Endodermal cell (in vitro differentiated cells): ENCODE data around the gene RPS15. TPM values are rescaled to one million over a fixed set of nuclear protein-coding genes. Genes with fewer than 3 reads are reported as not detected.
"Not testable (repeated sequence)": the region's sequence is repeated elsewhere in the genome, so short reads cannot be mapped to it uniquely, and the experiment has no call there.

Source experiments
- DNase-seq: peaks from one replicate; pipeline ENCODE4 v3.0.0-alpha.2; 2017
- H3K27ac ChIP-seq: 2 replicates; pipeline ENCODE4 v1.5.1; 2013; ENCODE audit warnings: mild to moderate bottlenecking, low read depth, low read length, moderate library complexity
- H3K27me3 ChIP-seq: 2 replicates; pipeline ENCODE4 v1.6.1; 2013; ENCODE audit warnings: mild to moderate bottlenecking, low read length, moderate library complexity; ENCODE audit not compliant: insufficient read depth, control insufficient read depth, poor library complexity, severe bottlenecking
- H3K36me3 ChIP-seq: 2 replicates; pipeline ENCODE4 v1.7.0; 2013; ENCODE audit warnings: mild to moderate bottlenecking, low read length, moderate library complexity; ENCODE audit not compliant: control insufficient read depth, insufficient read depth
- H3K4me1 ChIP-seq: one replicate; pipeline ENCODE4 v1.7.0; 2013; ENCODE audit warnings: low read length; ENCODE audit not compliant: control insufficient read depth, insufficient read depth
- H3K4me3 ChIP-seq: 2 replicates; pipeline ENCODE4 v1.5.1; 2013; ENCODE audit warnings: mild to moderate bottlenecking, low read length, moderate library complexity
- H3K9ac ChIP-seq: 2 replicates; pipeline ENCODE4 v1.6.1; 2013; ENCODE audit warnings: mild to moderate bottlenecking, low read length, moderate library complexity; ENCODE audit not compliant: poor library complexity, severe bottlenecking; ENCODE audit errors: extremely low read depth
- H3K9me3 ChIP-seq: 2 replicates; pipeline ENCODE4 v1.6.1; 2013; ENCODE audit warnings: mild to moderate bottlenecking, low read length, moderate library complexity; ENCODE audit not compliant: control insufficient read depth
- H3K27ac Mint-ChIP-seq: 2 replicates; pipeline ENCODE4 v1.8.0; 2020; ENCODE audit warnings: mixed read lengths
- H3K27me3 Mint-ChIP-seq: 2 replicates; pipeline ENCODE4 v1.8.0; 2021; ENCODE audit warnings: mild to moderate bottlenecking, mixed read lengths; ENCODE audit not compliant: insufficient read depth
- H3K36me3 Mint-ChIP-seq: 2 replicates; pipeline ENCODE4 v1.8.0; 2020; ENCODE audit warnings: low read depth, mixed read lengths
- H3K4me1 Mint-ChIP-seq: 2 replicates; pipeline ENCODE4 v1.8.0; 2020; ENCODE audit warnings: mixed read lengths
- H3K4me3 Mint-ChIP-seq: 2 replicates; pipeline ENCODE4 v1.8.0; 2020; ENCODE audit warnings: mild to moderate bottlenecking, moderate library complexity, mixed read lengths
- H3K9me3 Mint-ChIP-seq: 2 replicates; pipeline ENCODE4 v1.8.0; 2020; ENCODE audit warnings: mild to moderate bottlenecking, mixed read lengths
- CTCF ChIP-seq: fragments of 200-600 bp; sonication (generic); conservative IDR thresholded peaks from 2 replicates; pipeline ENCODE4 v1.5.0; 2021; ENCODE audit warnings: antibody characterized with exemption, mild to moderate bottlenecking
- WGBS, 2 experiments: methylation state at CpG; one replicate each; pipeline versions ENCODE4 v1.1.5 to v1.1.7; 2013; ENCODE audit warnings: missing lambda C conversion rate in 2 of 2, mixed read lengths in 1 of 2; ENCODE audit not compliant: insufficient coverage in 1 of 2, insufficient read length in 1 of 2; 5-methylcytosine and 5-hydroxymethylcytosine counted together
- total RNA-seq, 2 donors: library from RNA; stranded (reverse); fragmentation: NEBNext Ultra II Directional in 1 of 2; extraction: Animal tissue kit (Norgen Biotek cat#: 25700) in 1 of 2; gene quantifications; 2 replicates in 1 of 2; 3 replicates in 1 of 2; pipeline ENCODE4 v1.2.1, GENCODE V29; 2021

The RPS15 gene
- total RNA-seq, 2 donors from 2014 or later, result 1,298 to 1,321 TPM

- no peaks in the 10 kb centered on the region for H3K27me3 Mint-ChIP-seq
- Histone ChIP-seq H3K9me3 (no peaks in the 10 kb centered on the region), H3K27ac (peak overlapping the region; percentile 98), H3K4me3 (peak overlapping the region; percentile 92), H3K4me1 (no peaks in the 10 kb centered on the region), H3K9ac (peak overlapping the region; percentile 98), H3K27me3 (no peaks in the 10 kb centered on the region), H3K36me3 (peaks cover 42% of the 10 kb centered on the region)
- H3K36me3 Mint-ChIP-seq, result peaks cover 44% of the 10 kb centered on the region
- no peak for TF ChIP-seq CTCF
- H3K9me3 Mint-ChIP-seq, result no peaks in the 10 kb centered on the region
- H3K27ac Mint-ChIP-seq, result peak overlapping the region; percentile 85
- WGBS, 2 experiments, result 1% methylated on average over 14 to 26 of the region's 26 CpGs
- peak overlapping the region; percentile 95 for H3K4me3 Mint-ChIP-seq
- peaks cover 8% of the 10 kb centered on the region for H3K4me1 Mint-ChIP-seq
- DNase-seq, result no peak
Measured at GRCh38 chr19:1438933-1439354, 748 bp downstream of the RPS15 start.

GRCh38 chr19:1439525-1440417 is 1.6 kb downstream of the RPS15 start:
- H3K27ac ChIP-seq, H3K9me3 ChIP-seq, DNase-seq, H3K4me1 Mint-ChIP-seq, H3K9me3 Mint-ChIP-seq, H3K27me3 ChIP-seq, H3K4me1 ChIP-seq, H3K27me3 Mint-ChIP-seq: not testable (repeated sequence)
- H3K36me3 ChIP-seq, result peaks cover 42% of the 10 kb centered on the region
- Mint-ChIP-seq H3K36me3 (peaks cover 44% of the 10 kb centered on the region), H3K4me3 (peak overlapping the region; percentile 95), H3K27ac (peak overlapping the region; percentile 88)
- H3K9ac ChIP-seq, result peak overlapping the region; percentile 98
- H3K4me3 ChIP-seq, result peak overlapping the region; percentile 92
- WGBS, 2 experiments, result 84 to 88% methylated on average over 44 to 57 of the region's 57 CpGs

- H3K4me1 ChIP-seq, result no peaks in the 10 kb centered on the region
- Mint-ChIP-seq H3K9me3 (no peaks in the 10 kb centered on the region), H3K4me3 (peak overlapping the region; percentile 95), H3K4me1 (peaks cover 8% of the 10 kb centered on the region), H3K27ac (peak overlapping the region; percentile 26), H3K36me3 (peaks cover 41% of the 10 kb centered on the region), H3K27me3 (peaks cover 10% of the 10 kb centered on the region)
- H3K4me3 ChIP-seq, result no peak overlapping the region
- TF ChIP-seq CTCF, result no peak
- no peak overlapping the region for H3K27ac ChIP-seq
- DNase-seq, result no peak
- no peaks in the 10 kb centered on the region for H3K9me3 ChIP-seq
- peaks cover 38% of the 10 kb centered on the region for H3K36me3 ChIP-seq
- 94 to 96% methylated on average over 5 to 15 of the region's 15 CpGs for WGBS, 2 experiments
- no peaks in the 10 kb centered on the region for H3K27me3 ChIP-seq
- H3K9ac ChIP-seq, result no peak overlapping the region
Measured at GRCh38 chr19:1440418-1440801, 2.2 kb downstream of the RPS15 start.
